BE2C (cell line): ENCODE measurements around the gene TCIRG1.

Source experiments
- DNase-seq: peaks from one replicate; pipeline ENCODE4 v3.0.0-alpha.2; 2020
- H3K27me3 ChIP-seq: fragments of 250-450 bp; sonication (Bioruptor Pico); 2 replicates; pipeline ENCODE4 v1.5.1; 2020; ENCODE audit warnings: mild to moderate bottlenecking
- H3K36me3 ChIP-seq: fragments of 250-450 bp; sonication (Bioruptor Pico); 2 replicates; pipeline ENCODE4 v1.5.1; 2020; ENCODE audit warnings: mild to moderate bottlenecking
- H3K4me1 ChIP-seq: fragments of 250-450 bp; sonication (Bioruptor Pico); 2 replicates; pipeline ENCODE4 v1.5.1; 2020
- H3K4me3 ChIP-seq: 2 replicates; pipeline ENCODE4 v1.5.1; 2011; ENCODE audit warnings: low read depth, low read length
- H3K9me3 ChIP-seq: fragments of 250-450 bp; sonication (Bioruptor Pico); 2 replicates; pipeline ENCODE4 v1.5.1; 2020
- TF ChIP-seq, protein P1 (sequence below): IDR thresholded peaks from 2 replicates; pipeline ENCODE4 v1.5.1; 2012; ENCODE audit warnings: mild to moderate bottlenecking, low read depth, low read length

Gene TCIRG1

DNA sequence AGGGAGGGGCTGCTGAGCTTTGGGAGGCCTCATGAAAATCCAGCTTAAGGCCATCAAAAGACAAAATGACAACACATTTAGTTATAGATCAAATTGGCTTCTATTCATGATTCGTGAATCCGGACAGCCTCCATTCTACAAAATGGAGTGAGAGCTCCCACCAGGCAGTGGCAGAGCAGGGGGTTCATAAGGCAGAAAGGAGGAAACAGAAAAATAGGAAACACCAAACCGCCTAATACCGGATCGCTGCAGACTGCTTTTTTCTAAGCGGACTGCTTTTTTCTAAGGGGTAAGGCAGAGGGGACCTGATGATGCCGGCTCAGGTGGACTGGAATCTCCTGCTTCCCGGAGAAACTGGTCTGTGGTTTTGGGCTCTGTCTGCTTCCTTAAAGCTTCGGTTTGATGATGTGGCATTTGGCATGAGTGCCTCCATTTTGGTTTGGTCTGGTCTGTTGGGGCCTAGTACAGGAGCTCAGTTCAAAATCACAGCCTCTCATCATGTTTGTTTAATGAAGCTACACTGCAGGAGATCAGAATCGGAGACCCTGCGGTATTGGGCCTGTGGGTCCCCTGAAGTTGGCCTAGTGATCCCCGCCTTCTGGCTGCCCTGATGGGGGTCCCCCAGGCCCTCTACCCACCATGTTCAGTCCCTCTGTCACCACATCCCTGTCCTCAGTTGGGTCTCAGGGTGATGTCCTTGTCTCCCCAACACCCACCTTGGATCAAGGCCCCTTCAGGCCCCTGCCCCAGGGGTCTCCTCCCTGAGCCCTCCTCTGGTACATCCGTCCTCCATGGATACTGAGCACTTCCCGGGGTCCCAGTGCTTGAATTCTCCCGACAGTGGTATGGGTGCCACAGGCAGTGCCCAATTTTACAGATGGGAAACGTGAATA is 27.5 kb upstream of the TCIRG1 start:
- peaks cover 23% of the 10 kb centered on the region for H3K4me1 ChIP-seq
- H3K4me3 ChIP-seq: no peak overlapping the region
- no peaks in the 10 kb centered on the region for H3K27me3 ChIP-seq
- no peaks in the 10 kb centered on the region for H3K9me3 ChIP-seq
- no peaks in the 10 kb centered on the region for H3K36me3 ChIP-seq
- no peak for DNase-seq
- TF ChIP-seq, protein P1, sequence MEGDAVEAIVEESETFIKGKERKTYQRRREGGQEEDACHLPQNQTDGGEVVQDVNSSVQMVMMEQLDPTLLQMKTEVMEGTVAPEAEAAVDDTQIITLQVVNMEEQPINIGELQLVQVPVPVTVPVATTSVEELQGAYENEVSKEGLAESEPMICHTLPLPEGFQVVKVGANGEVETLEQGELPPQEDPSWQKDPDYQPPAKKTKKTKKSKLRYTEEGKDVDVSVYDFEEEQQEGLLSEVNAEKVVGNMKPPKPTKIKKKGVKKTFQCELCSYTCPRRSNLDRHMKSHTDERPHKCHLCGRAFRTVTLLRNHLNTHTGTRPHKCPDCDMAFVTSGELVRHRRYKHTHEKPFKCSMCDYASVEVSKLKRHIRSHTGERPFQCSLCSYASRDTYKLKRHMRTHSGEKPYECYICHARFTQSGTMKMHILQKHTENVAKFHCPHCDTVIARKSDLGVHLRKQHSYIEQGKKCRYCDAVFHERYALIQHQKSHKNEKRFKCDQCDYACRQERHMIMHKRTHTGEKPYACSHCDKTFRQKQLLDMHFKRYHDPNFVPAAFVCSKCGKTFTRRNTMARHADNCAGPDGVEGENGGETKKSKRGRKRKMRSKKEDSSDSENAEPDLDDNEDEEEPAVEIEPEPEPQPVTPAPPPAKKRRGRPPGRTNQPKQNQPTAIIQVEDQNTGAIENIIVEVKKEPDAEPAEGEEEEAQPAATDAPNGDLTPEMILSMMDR: no peak

DNA sequence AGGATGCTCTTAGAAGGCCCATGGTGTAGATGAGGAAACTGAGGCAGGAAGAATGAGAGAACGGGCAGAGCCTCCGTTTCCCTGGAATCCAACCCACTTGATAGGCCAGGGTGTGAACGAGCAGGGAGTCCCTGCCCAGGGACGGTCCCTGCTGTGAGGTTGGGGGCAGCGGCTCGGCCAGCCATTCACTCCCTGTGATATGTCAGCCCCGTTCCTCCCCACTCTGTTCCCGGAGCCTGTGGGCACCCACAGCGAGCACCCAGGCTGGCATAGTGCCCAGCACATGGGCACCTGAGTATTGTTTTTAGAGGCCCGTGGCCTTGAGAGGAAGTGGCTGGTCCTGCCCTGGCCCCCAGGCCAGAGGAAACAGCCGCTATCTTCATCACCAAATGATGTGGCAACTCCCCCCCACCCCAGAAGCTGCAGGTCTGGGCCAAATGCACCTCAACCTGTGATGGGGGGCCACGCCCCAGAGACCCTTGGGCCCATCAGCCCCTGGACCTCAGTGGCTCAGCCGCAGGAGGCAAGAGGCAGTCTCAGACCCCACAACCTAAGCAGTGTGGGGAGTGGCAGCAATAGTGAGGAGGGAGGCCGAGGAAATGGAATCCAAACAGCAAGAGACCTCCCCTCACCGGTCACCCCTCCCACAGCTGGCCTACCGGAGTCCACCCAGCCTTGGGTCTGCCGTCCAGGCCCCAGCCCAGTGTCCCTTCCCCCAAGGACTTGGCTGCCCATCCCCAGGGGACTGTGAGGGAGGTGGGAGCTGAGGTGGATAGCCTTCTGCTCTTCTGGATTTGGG is 26.6 kb upstream of the TCIRG1 start:
- Histone ChIP-seq H3K27me3 (no peaks in the 10 kb centered on the region), H3K36me3 (no peaks in the 10 kb centered on the region), H3K4me3 (no peak overlapping the region), H3K4me1 (peaks cover 29% of the 10 kb centered on the region), H3K9me3 (no peaks in the 10 kb centered on the region)
- TF ChIP-seq, protein P1: no peak
- DNase-seq: peak; percentile 6

DNA sequence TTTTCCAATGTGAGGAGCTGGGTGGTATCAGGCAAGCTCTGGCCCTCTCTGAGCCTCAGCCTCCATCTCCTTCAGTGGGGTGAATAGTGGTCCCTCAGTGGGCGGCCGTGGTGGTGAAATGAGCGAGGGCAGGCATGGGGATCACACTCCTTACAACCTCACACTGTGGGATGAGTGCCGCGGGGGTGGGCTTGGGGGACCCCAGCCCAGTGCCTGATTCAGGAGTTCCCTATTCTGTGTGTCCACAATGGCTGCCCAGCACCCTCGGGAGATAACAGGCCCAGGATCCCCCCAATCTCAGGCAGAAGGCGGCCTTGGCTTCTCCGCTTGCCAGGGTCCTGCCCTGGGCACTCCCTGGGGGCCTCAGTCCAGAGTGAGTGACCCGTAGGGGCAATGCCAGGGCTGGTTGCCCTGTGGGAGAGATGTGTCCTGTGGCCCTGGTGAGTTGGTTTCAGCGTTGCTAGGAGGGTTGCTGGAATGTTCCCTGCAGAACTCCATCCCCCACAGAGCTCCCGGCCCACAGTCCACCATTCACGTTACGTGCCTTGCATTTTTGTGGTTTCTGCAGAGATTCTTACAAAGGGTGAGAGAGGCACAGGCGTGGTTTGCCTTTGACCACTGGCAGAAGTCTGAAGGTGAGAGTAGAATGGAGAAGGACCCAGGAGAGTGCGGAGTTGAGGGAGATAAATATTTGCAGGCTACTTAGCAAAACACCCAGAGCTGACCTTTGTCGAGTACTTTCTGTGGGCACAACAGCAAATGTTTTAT is 25.8 kb upstream of the TCIRG1 start:
- TF ChIP-seq, protein P1: no peak
- DNase-seq: no peak
- no peak overlapping the region for H3K4me3 ChIP-seq
- H3K27me3 ChIP-seq: no peaks in the 10 kb centered on the region
- no peaks in the 10 kb centered on the region for H3K9me3 ChIP-seq
- no peaks in the 10 kb centered on the region for H3K36me3 ChIP-seq
- H3K4me1 ChIP-seq: peaks cover 29% of the 10 kb centered on the region

DNA sequence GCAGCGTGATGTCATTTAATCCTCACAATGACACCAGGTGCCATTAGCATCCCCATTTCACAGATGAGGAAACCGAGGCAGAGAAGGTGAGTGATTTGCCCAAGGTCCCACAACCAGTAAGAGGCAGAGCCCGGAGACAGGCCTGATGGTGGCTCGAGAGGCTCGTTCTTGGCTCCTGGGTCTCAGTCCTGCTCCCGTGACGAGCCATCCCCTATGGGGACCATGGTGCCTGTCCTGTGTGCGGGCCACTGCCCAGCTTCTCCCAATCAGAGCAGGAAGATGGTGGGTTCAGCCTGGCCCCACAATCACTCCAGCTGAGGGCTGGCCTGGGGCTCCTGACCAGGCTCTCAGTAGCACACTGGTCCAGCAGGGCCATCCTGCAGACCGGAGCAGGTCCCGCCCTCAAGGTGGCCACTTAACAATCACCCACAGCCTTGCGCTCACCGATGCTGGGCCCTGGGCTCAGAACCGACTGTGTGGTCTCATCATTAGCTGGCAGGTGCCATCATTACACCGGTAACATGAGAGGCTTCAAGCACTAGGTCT is 25.1 kb upstream of the TCIRG1 start:
- no peak for DNase-seq
- Histone ChIP-seq H3K4me3 (no peak overlapping the region), H3K9me3 (no peaks in the 10 kb centered on the region), H3K27me3 (no peaks in the 10 kb centered on the region), H3K4me1 (peaks cover 27% of the 10 kb centered on the region), H3K36me3 (no peaks in the 10 kb centered on the region)
- TF ChIP-seq, protein P1: no peak

DNA sequence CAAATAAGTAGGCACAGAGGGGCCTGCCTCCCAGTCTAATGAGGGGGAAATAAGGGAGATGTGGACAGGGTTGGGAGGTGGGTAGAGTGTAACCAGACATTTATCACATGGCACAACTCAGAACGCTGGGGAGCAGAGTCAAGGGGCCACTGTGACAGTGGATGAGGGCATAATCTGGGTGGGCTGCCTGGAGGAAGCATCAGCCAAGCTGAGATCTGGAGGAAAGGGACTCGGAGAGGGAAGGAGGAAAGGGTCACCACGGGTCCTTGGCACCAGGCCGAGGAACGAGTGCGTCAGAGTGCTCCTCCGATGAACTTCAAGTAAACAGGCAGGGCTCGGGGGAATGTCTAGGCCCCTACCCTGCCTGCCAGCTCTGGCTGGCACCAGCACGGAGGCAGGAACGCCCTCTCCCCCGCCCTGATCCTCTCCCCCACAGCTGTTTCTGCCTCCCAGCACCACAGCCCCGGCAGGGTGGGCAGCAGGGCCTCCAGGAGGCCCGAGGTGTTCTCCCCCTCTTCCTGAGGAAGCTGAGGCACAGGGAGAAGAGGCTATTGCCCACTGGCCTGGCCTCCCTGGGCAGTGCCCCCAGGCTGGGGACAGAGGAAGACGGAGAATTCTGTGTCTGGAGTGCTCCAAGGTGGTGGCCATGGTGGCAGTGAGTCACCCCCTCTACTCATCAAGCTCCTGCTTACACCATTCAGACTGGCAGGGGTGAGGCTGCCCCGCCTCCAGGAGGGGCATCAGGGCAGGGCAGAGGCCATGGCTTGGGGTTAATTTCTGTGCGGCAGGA is 24.5 kb upstream of the TCIRG1 start:
- TF ChIP-seq, protein P1: no peak
- H3K4me1 ChIP-seq: peaks cover 20% of the 10 kb centered on the region

More for the DNA sequence above, 24.5 kb upstream of the TCIRG1 start:
- Histone ChIP-seq H3K27me3 (no peaks in the 10 kb centered on the region), H3K4me3 (no peak overlapping the region), H3K36me3 (no peaks in the 10 kb centered on the region), H3K9me3 (no peaks in the 10 kb centered on the region)
- no peak for DNase-seq
